ENCODE measurements around the gene TAAR8. TPM values are rescaled to one million over a fixed set of nuclear protein-coding genes. Genes with fewer than 3 reads are reported as not detected.
"Not testable (repeated sequence)": the region's sequence is repeated elsewhere in the genome, so short reads cannot be mapped to it uniquely, and the experiment has no call there.

TAAR8 gene
- total RNA-seq, 1 donor from 2014 or later = not detected

- Mint-ChIP-seq H3K36me3 (ENCODE audit: low read depth) (no peaks in the 10 kb centered on the region), H3K9me3 (peaks cover 2% of the 10 kb centered on the region), H3K4me1 (no peaks in the 10 kb centered on the region), H3K4me3 (no peak within 1 kb of the TSS), H3K27me3 (peaks cover 18% of the 10 kb centered on the region), H3K27ac (no peak within 1 kb of the TSS)
- ATAC-seq (ENCODE audit: low read depth) = no peak
- no peak for TF ChIP-seq CTCF (IDR thresholded peaks at IDR 0.05)
- POLR2A ChIA-PET = no interaction called here
- no peak for DNase-seq
- CTCF ChIA-PET = interaction anchor here (3.4 kb wide), 1 partner anchor 7 kb away, joined by 15 read pairs; no protein-coding TSS in a partner anchor
- intact Hi-C loops (cut with micrococcal nuclease) = no loop called here
Observed at GRCh38 chr6:132537977-132538376, 14.5 kb upstream of the TAAR8 start, which contains the start of gene TAAR9. TAAR9 (plus strand) TSS chr6:132538277; CDS start chr6:132538290, 13 bp downstream.

- H3K27ac Mint-ChIP-seq = no peak overlapping the region
- H3K4me3 Mint-ChIP-seq = no peak overlapping the region
- H3K36me3 Mint-ChIP-seq (ENCODE audit: low read depth) = no peaks in the 10 kb centered on the region
- H3K27me3 Mint-ChIP-seq = peaks cover 13% of the 10 kb centered on the region
- DNase-seq (no peak), ATAC-seq (ENCODE audit: low read depth) (no peak)
- intact Hi-C loops (cut with micrococcal nuclease) = no loop called here
- ChIA-PET POLR2A (no interaction called here), CTCF (no interaction called here)
- TF ChIP-seq CTCF (IDR thresholded peaks at IDR 0.05) = no peak
- no peaks in the 10 kb centered on the region for H3K9me3 Mint-ChIP-seq
- H3K4me1 Mint-ChIP-seq = peaks cover 4% of the 10 kb centered on the region
Observed at GRCh38 chr6:132544826-132545225, 7.6 kb upstream of the TAAR8 start.

GRCh38 chr6:132548746-132549463 is 3.6 kb upstream of the TAAR8 start:
- Mint-ChIP-seq H3K36me3 (ENCODE audit: low read depth) (no peaks in the 10 kb centered on the region), H3K27me3 (peaks cover 4% of the 10 kb centered on the region), H3K27ac (no peak overlapping the region), H3K4me3 (no peak overlapping the region), H3K4me1 (peaks cover 4% of the 10 kb centered on the region), H3K9me3 (no peaks in the 10 kb centered on the region)
- TF ChIP-seq CTCF (IDR thresholded peaks at IDR 0.05) = no peak
- intact Hi-C loops (cut with micrococcal nuclease) = no loop called here
- POLR2A ChIA-PET = no interaction called here
- CTCF ChIA-PET = no interaction called here
- ATAC-seq (ENCODE audit: low read depth) = no peak
- DNase-seq = no peak

- no peak for TF ChIP-seq CTCF (IDR thresholded peaks at IDR 0.05)
- Mint-ChIP-seq H3K27me3 (peaks cover 7% of the 10 kb centered on the region), H3K36me3 (ENCODE audit: low read depth) (no peaks in the 10 kb centered on the region), H3K27ac (no peak overlapping the region), H3K4me1 (peaks cover 4% of the 10 kb centered on the region), H3K9me3 (no peaks in the 10 kb centered on the region), H3K4me3 (no peak overlapping the region)
- ATAC-seq (ENCODE audit: low read depth) = no peak
- ChIA-PET CTCF (no interaction called here), POLR2A (no interaction called here)
- DNase-seq = no peak
- intact Hi-C loops (cut with micrococcal nuclease) = no loop called here
Observed at GRCh38 chr6:132551214-132551613, 1.3 kb upstream of the TAAR8 start.

- CTCF ChIA-PET; H3K4me1 Mint-ChIP-seq; POLR2A ChIA-PET; H3K36me3 Mint-ChIP-seq (ENCODE audit: low read depth); H3K9me3 Mint-ChIP-seq; H3K4me3 Mint-ChIP-seq; H3K27ac Mint-ChIP-seq; intact Hi-C loops (cut with micrococcal nuclease); ATAC-seq (ENCODE audit: low read depth); DNase-seq: not testable (repeated sequence)
- H3K27me3 Mint-ChIP-seq = peaks cover 20% of the 10 kb centered on the region
Observed at GRCh38 chr6:132560087-132560486, 7.6 kb downstream of the TAAR8 start.

- H3K27me3 Mint-ChIP-seq = peaks cover 16% of the 10 kb centered on the region
- CTCF ChIA-PET = no interaction called here
- POLR2A ChIA-PET = no interaction called here
- H3K9me3 Mint-ChIP-seq = no peaks in the 10 kb centered on the region
- no peak for ATAC-seq (ENCODE audit: low read depth)
- no peak overlapping the region for H3K27ac Mint-ChIP-seq
- TF ChIP-seq CTCF (IDR thresholded peaks at IDR 0.05) = no peak
- H3K4me1 Mint-ChIP-seq = no peaks in the 10 kb centered on the region
- no peak for DNase-seq
- intact Hi-C loops (cut with micrococcal nuclease) = no loop called here
- H3K4me3 Mint-ChIP-seq = no peak overlapping the region
- no peaks in the 10 kb centered on the region for H3K36me3 Mint-ChIP-seq (ENCODE audit: low read depth)
Observed at GRCh38 chr6:132566404-132566803, 13.9 kb downstream of the TAAR8 start.

Data from activated B cell treated with CpG ODN at 0.5 μM for 24 hours (primary cell).